Activated T-helper 1 cell treated with anti-CD3 and anti-CD28 coated beads, Interleukin-12 subunit alpha, Interleukin-12 subunit beta, Interleukin-2, Interleukin-4 antibody, amounts not matched to agents 30 ng/mL and 10 ng/mL and 1 ng/mL, durations not matched to agents 14 hours and 24 hours and 36 hours (primary cell): ENCODE results near the gene SIGLEC7. TPM values are rescaled to one million over a fixed set of nuclear protein-coding genes. Genes with fewer than 3 reads are reported as not detected.
"Not testable (repeated sequence)": the region's sequence is repeated elsewhere in the genome, so short reads cannot be mapped to it uniquely, and the experiment has no call there.

Experiments used
- DNase-seq: peaks from one replicate; pipeline ENCODE4 v3.0.0; 2021; ENCODE audit warnings: low spot score
- H3K27ac Mint-ChIP-seq: one replicate; pipeline ENCODE4 v1.8.0; 2021; ENCODE audit warnings: mild to moderate bottlenecking, mixed read lengths
- H3K27me3 Mint-ChIP-seq: one replicate; pipeline ENCODE4 v1.8.0; 2022; ENCODE audit warnings: mild to moderate bottlenecking, moderate library complexity, mixed read lengths; ENCODE audit not compliant: insufficient read depth
- H3K36me3 Mint-ChIP-seq: one replicate; pipeline ENCODE4 v1.8.0; 2021; ENCODE audit warnings: low read depth, mixed read lengths
- H3K4me1 Mint-ChIP-seq: one replicate; pipeline ENCODE4 v1.8.0; 2021; ENCODE audit warnings: low read depth, mixed read lengths
- H3K4me3 Mint-ChIP-seq: one replicate; pipeline ENCODE4 v1.8.0; 2021; ENCODE audit warnings: mild to moderate bottlenecking, moderate library complexity, mixed read lengths
- H3K9me3 Mint-ChIP-seq: one replicate; pipeline ENCODE4 v1.8.0; 2021; ENCODE audit warnings: mixed read lengths
- intact Hi-C: fragments of 100-400 bp; cut with micrococcal nuclease; formaldehyde crosslinking; loops from one replicate; pipeline ENCODE4 v1.15.1; 2024
- total RNA-seq: library from RNA; stranded (reverse); gene quantifications from 2 replicates; pipeline ENCODE4 v1.2.3, GENCODE V29; 2022

SIGLEC7 gene
- total RNA-seq, 1 donor from 2014 or later = not detected

DNA sequence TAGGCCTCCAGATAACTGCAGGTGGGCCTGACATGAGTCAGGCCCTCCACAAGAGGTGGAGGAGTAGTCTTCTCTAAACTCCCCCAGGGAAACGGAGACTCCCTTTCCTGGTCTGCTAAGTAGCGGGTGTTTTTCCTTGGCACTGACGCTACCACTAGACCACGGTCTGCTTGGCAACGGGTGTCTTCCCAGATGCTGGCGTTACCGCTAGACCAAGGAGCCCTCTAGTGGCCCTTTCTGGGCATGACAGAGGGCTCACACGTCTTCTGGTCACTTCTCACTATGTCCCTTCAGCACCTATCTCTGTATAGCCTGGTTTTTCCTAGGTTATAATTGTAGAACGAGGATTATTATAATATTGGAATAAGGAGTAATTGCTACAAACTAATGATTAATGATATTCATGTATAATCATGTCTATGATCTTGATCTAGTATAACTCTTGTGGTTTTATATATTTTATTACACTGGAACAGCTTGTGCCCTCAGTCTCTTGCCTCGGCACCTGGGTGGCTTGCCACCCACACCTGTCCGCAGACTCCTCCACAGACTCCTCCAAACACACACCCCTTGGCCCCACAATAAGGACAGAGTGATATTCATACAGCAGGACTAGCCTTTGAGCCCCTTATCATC, 27.3 kb downstream of the SIGLEC7 start:
- intact Hi-C loops = loop anchor here (1.0 to 5.0 kb wide), 5 partner anchors 11 to 237 kb away; partner anchors contain the start of gene CTU1
- H3K36me3 Mint-ChIP-seq, H3K4me3 Mint-ChIP-seq, H3K27ac Mint-ChIP-seq, H3K9me3 Mint-ChIP-seq: not testable (repeated sequence)
- H3K27me3 Mint-ChIP-seq = peaks cover 15% of the 10 kb centered on the region
- DNase-seq = peak; percentile 44
- peaks cover 36% of the 10 kb centered on the region for H3K4me1 Mint-ChIP-seq

- no peak overlapping the region for H3K27ac Mint-ChIP-seq
Observed at GRCh38 chr19:51172223-51172622, 30.1 kb downstream of the SIGLEC7 start.

DNA sequence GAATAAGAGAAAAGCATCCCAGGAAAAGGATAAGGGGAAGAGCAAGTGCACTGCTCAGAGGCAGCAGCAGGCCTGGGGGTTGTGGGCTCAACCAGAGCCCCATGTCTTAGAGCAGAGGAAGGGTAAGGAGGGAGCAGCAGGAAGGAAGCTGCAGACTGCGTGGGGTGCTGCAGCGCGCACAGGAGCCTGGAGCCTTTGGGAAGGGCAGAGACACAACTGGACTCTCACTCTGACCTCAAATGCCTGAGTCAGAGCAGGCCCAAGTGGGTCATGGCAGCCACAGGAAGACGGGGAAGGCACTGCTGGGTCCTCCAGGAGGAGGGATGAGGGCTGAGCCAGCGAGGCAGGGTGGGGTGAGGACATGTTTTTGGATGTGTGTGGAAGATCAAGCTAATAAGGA, 31.6 kb downstream of the SIGLEC7 start:
- Mint-ChIP-seq H3K27ac (no peak overlapping the region), H3K9me3 (no peaks in the 10 kb centered on the region), H3K4me3 (no peak overlapping the region), H3K27me3 (peaks cover 8% of the 10 kb centered on the region), H3K4me1 (peaks cover 12% of the 10 kb centered on the region), H3K36me3 (no peaks in the 10 kb centered on the region)
- no peak for DNase-seq
- intact Hi-C loops = no loop called here

More at GRCh38 chr19:51172223-51172622, 30.1 kb downstream of the SIGLEC7 start:
- peaks cover 11% of the 10 kb centered on the region for H3K27me3 Mint-ChIP-seq
- peaks cover 26% of the 10 kb centered on the region for H3K4me1 Mint-ChIP-seq
- no peaks in the 10 kb centered on the region for H3K9me3 Mint-ChIP-seq
- intact Hi-C loops = no loop called here
- DNase-seq = no peak
- H3K4me3 Mint-ChIP-seq = no peak overlapping the region
- no peaks in the 10 kb centered on the region for H3K36me3 Mint-ChIP-seq

- Mint-ChIP-seq H3K27me3 (no peaks in the 10 kb centered on the region), H3K9me3 (no peaks in the 10 kb centered on the region), H3K27ac (no peak overlapping the region), H3K4me3 (no peak overlapping the region), H3K36me3 (no peaks in the 10 kb centered on the region), H3K4me1 (no peaks in the 10 kb centered on the region)
- no peak for DNase-seq
- intact Hi-C loops = no loop called here
Observed at GRCh38 chr19:51179256-51179655, 37.2 kb downstream of the SIGLEC7 start.

- Mint-ChIP-seq H3K4me1 (no peaks in the 10 kb centered on the region), H3K27ac (no peak overlapping the region), H3K27me3 (no peaks in the 10 kb centered on the region), H3K9me3 (no peaks in the 10 kb centered on the region), H3K36me3 (no peaks in the 10 kb centered on the region), H3K4me3 (no peak overlapping the region)
- no peak for DNase-seq
- intact Hi-C loops = no loop called here
Observed at GRCh38 chr19:51181377-51181912, 39.3 kb downstream of the SIGLEC7 start.

DNA sequence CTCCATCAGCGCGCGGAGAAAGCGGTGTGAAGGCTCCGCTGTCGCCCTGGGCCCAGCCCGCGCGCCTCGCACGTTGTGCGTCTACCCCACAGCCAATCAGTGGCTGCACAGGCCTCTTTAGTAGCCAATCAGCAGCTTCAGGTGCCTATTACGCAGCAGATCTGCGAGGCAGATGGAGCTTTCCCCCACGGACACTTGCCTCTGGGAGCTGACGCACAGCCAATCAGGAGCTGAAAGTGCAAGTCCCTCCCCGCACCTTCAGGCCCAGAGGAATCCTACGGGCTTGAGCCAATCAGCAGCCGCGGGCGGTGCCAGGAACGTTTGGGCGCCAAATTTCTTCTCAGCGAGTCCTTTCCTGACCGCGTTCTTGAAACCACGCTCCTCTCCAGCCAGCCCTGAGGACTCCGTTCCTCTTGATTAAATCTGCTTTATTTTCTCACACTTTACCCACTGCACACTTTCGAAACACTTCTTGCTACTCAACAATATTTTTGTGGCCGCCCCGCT, 39.9 kb downstream of the SIGLEC7 start:
- intact Hi-C loops = no loop called here
- DNase-seq = no peak
- H3K36me3 Mint-ChIP-seq = no peaks in the 10 kb centered on the region
- no peaks in the 10 kb centered on the region for H3K4me1 Mint-ChIP-seq
- no peaks in the 10 kb centered on the region for H3K9me3 Mint-ChIP-seq
- no peak overlapping the region for H3K27ac Mint-ChIP-seq
- no peak overlapping the region for H3K4me3 Mint-ChIP-seq
- H3K27me3 Mint-ChIP-seq = no peaks in the 10 kb centered on the region

DNA sequence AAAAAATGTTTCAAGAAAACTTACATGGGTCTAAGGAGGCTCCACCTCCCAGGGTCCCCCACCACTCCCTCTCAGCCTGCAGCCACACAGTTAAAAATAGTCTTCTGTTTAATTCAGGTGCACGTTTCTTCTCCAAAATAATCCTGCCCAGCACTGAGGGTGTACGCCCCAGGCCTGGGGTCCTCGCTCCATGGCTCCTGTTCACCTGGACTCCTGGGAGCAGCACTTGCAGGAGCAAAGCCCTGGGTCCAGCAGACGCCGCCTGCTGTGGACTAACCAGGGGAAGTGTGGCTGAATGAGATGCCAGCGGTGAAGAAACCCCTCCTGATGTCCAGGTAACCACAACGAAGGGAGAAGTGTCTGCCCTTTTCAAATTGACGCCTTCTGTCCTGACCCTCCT, 41.5 kb downstream of the SIGLEC7 start:
- Mint-ChIP-seq H3K27ac (no peak overlapping the region), H3K36me3 (no peaks in the 10 kb centered on the region), H3K9me3 (no peaks in the 10 kb centered on the region), H3K4me1 (no peaks in the 10 kb centered on the region), H3K27me3 (no peaks in the 10 kb centered on the region), H3K4me3 (no peak overlapping the region)
- intact Hi-C loops = no loop called here
- DNase-seq = no peak

DNA sequence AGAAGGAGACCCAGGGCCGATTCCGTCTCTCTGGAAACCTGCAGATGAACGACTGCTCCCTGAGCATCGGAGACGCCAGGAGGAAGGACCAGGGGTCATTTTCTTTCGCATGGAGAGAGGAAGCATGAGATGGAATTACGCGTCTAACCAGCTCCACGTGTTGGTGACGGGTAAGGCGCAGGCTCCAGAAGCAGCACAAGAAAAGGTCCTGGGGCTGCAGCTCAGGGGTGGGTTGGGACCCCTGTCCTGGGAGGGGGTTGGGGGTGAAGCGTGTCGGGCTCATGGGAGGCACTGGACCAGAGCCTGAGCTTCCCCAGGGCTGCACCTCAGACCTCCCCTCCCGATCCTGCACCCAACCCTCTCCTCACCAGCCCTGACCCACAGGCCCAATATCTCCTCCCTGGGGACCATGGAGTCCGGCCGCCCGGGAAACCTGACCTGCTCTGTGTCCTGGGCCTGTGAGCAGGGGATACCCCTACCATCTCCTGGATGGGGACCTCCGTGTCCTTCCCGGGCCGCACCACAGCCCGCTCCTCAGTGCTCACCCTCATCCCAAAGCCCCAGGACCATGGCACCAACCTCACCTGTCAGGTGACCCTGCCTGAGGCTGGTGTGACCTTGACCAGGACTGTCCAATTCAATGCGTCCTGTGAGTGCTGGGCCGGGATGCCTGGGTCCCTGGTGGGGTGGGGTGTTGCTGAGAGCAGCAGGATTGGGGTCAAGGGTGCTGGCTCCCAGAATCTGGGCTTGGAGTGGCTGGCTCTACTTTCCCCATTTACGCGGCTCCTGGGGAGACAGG, 43.2 kb downstream of the SIGLEC7 start:
- Mint-ChIP-seq H3K4me3 (no peak overlapping the region), H3K36me3 (no peaks in the 10 kb centered on the region), H3K27me3 (peaks cover 2% of the 10 kb centered on the region), H3K9me3 (no peaks in the 10 kb centered on the region), H3K27ac (no peak overlapping the region), H3K4me1 (no peaks in the 10 kb centered on the region)
- DNase-seq = no peak
- intact Hi-C loops = no loop called here

DNA sequence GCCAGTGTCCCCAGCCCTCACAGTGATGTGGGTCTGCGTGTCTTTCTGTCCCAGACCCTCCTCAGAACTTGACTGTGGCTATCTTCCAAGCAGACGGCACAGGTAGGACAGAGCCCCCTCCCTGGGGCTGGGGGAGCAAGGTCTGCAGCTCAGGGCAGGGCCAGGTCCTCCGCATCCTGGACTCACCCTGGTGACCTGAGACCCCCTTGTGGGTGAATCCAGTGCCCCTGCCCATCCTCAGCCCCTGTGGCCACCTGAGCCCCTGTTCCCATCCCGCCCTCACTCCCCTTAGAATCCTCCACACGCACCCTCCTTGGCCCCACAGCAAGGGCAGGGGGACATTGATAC, 43.7 kb downstream of the SIGLEC7 start:
- Mint-ChIP-seq H3K4me3 (no peak overlapping the region), H3K27me3 (peaks cover 2% of the 10 kb centered on the region), H3K27ac (no peak overlapping the region), H3K4me1 (no peaks in the 10 kb centered on the region), H3K9me3 (no peaks in the 10 kb centered on the region), H3K36me3 (no peaks in the 10 kb centered on the region)
- DNase-seq = no peak
- intact Hi-C loops = no loop called here

DNA sequence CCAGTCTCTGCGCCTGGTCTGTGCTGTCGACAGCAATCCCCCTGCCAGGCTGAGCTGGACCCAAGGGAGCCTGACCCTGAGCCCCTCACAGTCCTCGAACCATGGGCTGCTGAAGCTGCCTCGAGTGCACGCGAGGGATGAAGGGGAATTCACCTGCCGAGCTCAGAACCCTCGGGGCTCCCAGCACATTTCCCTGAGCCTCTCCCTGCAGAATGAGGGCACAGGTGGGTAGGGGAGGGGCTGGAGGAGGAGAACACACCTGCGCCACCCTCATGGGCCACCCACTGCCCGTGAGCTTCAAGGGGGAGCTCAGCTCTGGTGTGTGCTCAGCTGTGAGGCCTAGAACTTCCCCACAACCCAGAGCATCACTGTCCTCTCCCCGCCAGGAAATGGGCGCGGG, 44.2 kb downstream of the SIGLEC7 start:
- H3K27ac Mint-ChIP-seq = no peak overlapping the region
- intact Hi-C loops = no loop called here
- peaks cover 2% of the 10 kb centered on the region for H3K27me3 Mint-ChIP-seq
- H3K36me3 Mint-ChIP-seq = no peaks in the 10 kb centered on the region
- H3K9me3 Mint-ChIP-seq = no peaks in the 10 kb centered on the region
- no peak overlapping the region for H3K4me3 Mint-ChIP-seq
- DNase-seq = no peak
- H3K4me1 Mint-ChIP-seq = no peaks in the 10 kb centered on the region

- H3K27ac Mint-ChIP-seq = no peak overlapping the region
- DNase-seq = no peak
- intact Hi-C loops = no loop called here
- no peak overlapping the region for H3K4me3 Mint-ChIP-seq
- peaks cover 2% of the 10 kb centered on the region for H3K27me3 Mint-ChIP-seq
- H3K36me3 Mint-ChIP-seq = no peaks in the 10 kb centered on the region
- no peaks in the 10 kb centered on the region for H3K9me3 Mint-ChIP-seq
- H3K4me1 Mint-ChIP-seq = no peaks in the 10 kb centered on the region
Observed at GRCh38 chr19:51187395-51188226, 45.5 kb downstream of the SIGLEC7 start.

DNA sequence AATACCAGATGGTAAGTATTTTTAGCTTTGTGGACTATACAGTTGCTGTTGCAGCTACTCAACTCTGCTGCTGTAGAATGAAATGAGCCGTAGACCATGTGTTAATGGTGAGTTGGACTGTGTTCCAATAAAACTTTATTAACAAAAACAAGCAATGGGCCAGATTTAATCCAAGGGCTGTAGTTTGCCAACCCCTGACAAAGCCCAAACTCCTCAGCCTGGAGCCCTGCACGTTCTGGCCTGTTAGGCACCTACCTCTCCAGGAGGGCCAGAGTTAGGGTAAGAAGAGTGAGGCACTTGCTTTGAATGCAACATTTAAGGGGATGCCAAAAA, 46.1 kb downstream of the SIGLEC7 start:
- intact Hi-C loops = no loop called here
- no peak overlapping the region for H3K4me3 Mint-ChIP-seq

GRCh38 chr19:51192689-51193088, 50.6 kb downstream of the SIGLEC7 start:
- intact Hi-C loops = no loop called here
- H3K27me3 Mint-ChIP-seq = peaks cover 2% of the 10 kb centered on the region
- peaks cover 5% of the 10 kb centered on the region for H3K4me1 Mint-ChIP-seq
- no peaks in the 10 kb centered on the region for H3K36me3 Mint-ChIP-seq
- H3K4me3 Mint-ChIP-seq = no peak overlapping the region
- no peaks in the 10 kb centered on the region for H3K9me3 Mint-ChIP-seq
- no peak for DNase-seq
- H3K27ac Mint-ChIP-seq = no peak overlapping the region

More for the DNA sequence above, 46.1 kb downstream of the SIGLEC7 start:
- Mint-ChIP-seq H3K27me3 (peaks cover 2% of the 10 kb centered on the region), H3K4me1 (no peaks in the 10 kb centered on the region), H3K27ac (no peak overlapping the region), H3K9me3 (no peaks in the 10 kb centered on the region), H3K36me3 (no peaks in the 10 kb centered on the region)
- DNase-seq = no peak
